H9 (cell line): ENCODE measurements around the gene CDR2L. TPM values are rescaled to one million over a fixed set of nuclear protein-coding genes. Genes with fewer than 3 reads are reported as not detected.

Experiments
- DNase-seq: peaks from one replicate; pipeline ENCODE4 v3.0.0-alpha.2; 2017
- H2AFZ ChIP-seq: one replicate; pipeline ENCODE4 v1.6.1; 2013; ENCODE audit warnings: mild to moderate bottlenecking, low read length, control low read depth, moderate library complexity
- H2AK5ac ChIP-seq: 2 replicates; pipeline ENCODE4 v1.6.1; 2013; ENCODE audit warnings: low read length, control low read depth, mixed read lengths; ENCODE audit not compliant: insufficient read length
- H2BK120ac ChIP-seq: one replicate; pipeline ENCODE4 v1.6.1; 2013; ENCODE audit warnings: low read depth, mild to moderate bottlenecking, low read length, control low read depth, inconsistent platforms; ENCODE audit not compliant: poor library complexity, severe bottlenecking
- H2BK12ac ChIP-seq: 2 replicates; pipeline ENCODE4 v1.6.1; 2013; ENCODE audit warnings: low read length, control low read depth, mixed read lengths, low read depth; ENCODE audit not compliant: insufficient read length
- H2BK15ac ChIP-seq: 2 replicates; pipeline ENCODE4 v1.6.1; 2013; ENCODE audit warnings: low read depth, low read length, control low read depth
- H2BK20ac ChIP-seq: one replicate; pipeline ENCODE4 v1.6.1; 2013; ENCODE audit warnings: low read depth, mild to moderate bottlenecking, low read length, control low read depth, inconsistent platforms; ENCODE audit not compliant: poor library complexity, severe bottlenecking
- H2BK5ac ChIP-seq: 2 replicates; pipeline ENCODE4 v1.6.1; 2013; ENCODE audit warnings: low read length, control low read depth, mixed read lengths; ENCODE audit not compliant: insufficient read length
- H3K14ac ChIP-seq: 2 replicates; pipeline ENCODE4 v1.6.1; 2013; ENCODE audit warnings: low read length, control low read depth; ENCODE audit not compliant: insufficient read depth
- H3K18ac ChIP-seq: 2 replicates; pipeline ENCODE4 v1.6.1; 2013; ENCODE audit warnings: low read depth, mild to moderate bottlenecking, mixed read lengths, low read length, control low read depth; ENCODE audit not compliant: insufficient read length
- H3K23ac ChIP-seq: 2 replicates; pipeline ENCODE4 v1.6.1; 2013; ENCODE audit warnings: low read length, control low read depth, mixed read lengths, low read depth; ENCODE audit not compliant: insufficient read length
- H3K23me2 ChIP-seq: 2 replicates; pipeline ENCODE4 v1.6.1; 2013; ENCODE audit warnings: low read depth, mild to moderate bottlenecking, mixed read lengths, low read length, control low read depth; ENCODE audit not compliant: insufficient read length, poor library complexity, severe bottlenecking
- H3K27ac ChIP-seq: 2 replicates; pipeline ENCODE4 v1.5.1; 2013; ENCODE audit warnings: low read length, control low read depth, mixed read lengths, low read depth; ENCODE audit not compliant: insufficient read length
- H3K27me3 ChIP-seq: 2 replicates; pipeline ENCODE4 v1.6.1; 2013; ENCODE audit warnings: low read length, control low read depth, inconsistent platforms; ENCODE audit not compliant: insufficient read depth
- H3K4ac ChIP-seq: 2 replicates; pipeline ENCODE4 v1.6.1; 2013; ENCODE audit warnings: low read depth, mild to moderate bottlenecking, control low read depth, inconsistent platforms, low read length, moderate library complexity
- H3K4me1 ChIP-seq: 2 replicates; pipeline ENCODE4 v1.6.1; 2013; ENCODE audit warnings: low read length, control low read depth, inconsistent platforms; ENCODE audit not compliant: insufficient read depth
- H3K4me2 ChIP-seq: 2 replicates; pipeline ENCODE4 v1.6.1; 2013; ENCODE audit warnings: low read length, control low read depth, mixed read lengths; ENCODE audit not compliant: insufficient read length, insufficient read depth
- H3K56ac ChIP-seq: 2 replicates; pipeline ENCODE4 v1.6.1; 2013; ENCODE audit warnings: low read depth, mild to moderate bottlenecking, mixed read lengths, low read length, control low read depth; ENCODE audit not compliant: insufficient read length
- H3K79me1 ChIP-seq: 2 replicates; pipeline ENCODE4 v1.6.1; 2013; ENCODE audit warnings: low read depth, mild to moderate bottlenecking, moderate library complexity, low read length, control low read depth, inconsistent platforms; ENCODE audit not compliant: insufficient read depth, poor library complexity, severe bottlenecking
- H3K79me2 ChIP-seq: 2 replicates; pipeline ENCODE4 v1.6.1; 2013; ENCODE audit warnings: low read length, control low read depth, inconsistent platforms; ENCODE audit not compliant: insufficient read depth
- H3K9ac ChIP-seq: 2 replicates; pipeline ENCODE4 v1.6.1; 2013; ENCODE audit warnings: low read length, control low read depth, mixed read lengths; ENCODE audit not compliant: insufficient read length; ENCODE audit errors: extremely low read depth
- H3K9me3 ChIP-seq: one replicate; pipeline ENCODE4 v1.6.1; 2013; ENCODE audit warnings: low read depth, low read length, inconsistent platforms; ENCODE audit not compliant: control insufficient read depth
- H3T11ph ChIP-seq: one replicate; pipeline ENCODE4 v1.6.1; 2013; ENCODE audit warnings: mild to moderate bottlenecking, low read length, control low read depth, inconsistent platforms
- H4K20me1 ChIP-seq: one replicate; pipeline ENCODE4 v1.6.1; 2013; ENCODE audit not compliant: control insufficient read depth, insufficient read length, insufficient read depth
- H4K5ac ChIP-seq: 2 replicates; pipeline ENCODE4 v1.6.1; 2013; ENCODE audit warnings: low read depth, mild to moderate bottlenecking, mixed read lengths, low read length, control low read depth; ENCODE audit not compliant: insufficient read length
- H4K8ac ChIP-seq: replicated peaks from 2 replicates; pipeline ENCODE4 v1.6.1; 2013; ENCODE audit warnings: low read length, control low read depth, mixed read lengths, low read depth; ENCODE audit not compliant: insufficient read length
- H4K91ac ChIP-seq: 2 replicates; pipeline ENCODE4 v1.6.1; 2013; ENCODE audit warnings: low read depth, mild to moderate bottlenecking, moderate library complexity, mixed read lengths, low read length, control low read depth; ENCODE audit not compliant: insufficient read length
- H3K27ac Mint-ChIP-seq, 3 experiments: 2 replicates in 2 of 3; 3 replicates in 1 of 3; pipeline ENCODE4 v1.8.0; 2020 to 2021; ENCODE audit warnings: mixed read lengths in 3 of 3, mild to moderate bottlenecking in 1 of 3, moderate library complexity in 1 of 3
- H3K27me3 Mint-ChIP-seq: 2 replicates; pipeline ENCODE4 v1.8.0; 2021; ENCODE audit warnings: low read depth, mild to moderate bottlenecking, moderate library complexity, mixed read lengths
- H3K36me3 Mint-ChIP-seq, 3 experiments: 2 replicates in 2 of 3; 3 replicates in 1 of 3; pipeline ENCODE4 v1.8.0; 2020 to 2021; ENCODE audit warnings: low read depth in 3 of 3, mixed read lengths in 3 of 3; ENCODE audit not compliant: insufficient read depth in 1 of 3
- H3K4me1 Mint-ChIP-seq, 2 experiments: 2 replicates each; pipeline ENCODE4 v1.8.0; 2020; ENCODE audit warnings: mixed read lengths in 2 of 2
- H3K4me3 Mint-ChIP-seq, 2 experiments: 2 replicates in 1 of 2; 3 replicates in 1 of 2; pipeline ENCODE4 v1.8.0; 2020 to 2021; ENCODE audit warnings: mild to moderate bottlenecking in 2 of 2, mixed read lengths in 2 of 2, moderate library complexity in 1 of 2
- H3K9me3 Mint-ChIP-seq, 2 experiments: 2 replicates in 1 of 2; 3 replicates in 1 of 2; pipeline ENCODE4 v1.8.0; 2020; ENCODE audit warnings: mild to moderate bottlenecking in 2 of 2, mixed read lengths in 2 of 2, moderate library complexity in 1 of 2
- WGBS: extraction: QIAGEN DNeasy Blood & Tissue Kit; methylation state at CpG from one replicate; pipeline ENCODE4 v1.1.7; 2013; ENCODE audit warnings: missing lambda C conversion rate, low lambda C conversion rate, mixed read lengths; ENCODE audit not compliant: insufficient read length; ENCODE audit errors: extremely low coverage; 5-methylcytosine and 5-hydroxymethylcytosine counted together
- total RNA-seq: library from RNA; stranded (reverse); gene quantifications from 2 replicates; pipeline ENCODE4 v1.2.1, GENCODE V29; 2021
- TF ChIP-seq, protein P1 (sequence below): fragments of 200-600 bp; sonication (generic); conservative IDR thresholded peaks from 3 replicates; pipeline ENCODE4 v1.8.0; 2021; ENCODE audit warnings: antibody characterized with exemption, mild to moderate bottlenecking

CDR2L gene
- total RNA-seq, 1 experiment from 2014 or later = 23.3 TPM

DNA sequence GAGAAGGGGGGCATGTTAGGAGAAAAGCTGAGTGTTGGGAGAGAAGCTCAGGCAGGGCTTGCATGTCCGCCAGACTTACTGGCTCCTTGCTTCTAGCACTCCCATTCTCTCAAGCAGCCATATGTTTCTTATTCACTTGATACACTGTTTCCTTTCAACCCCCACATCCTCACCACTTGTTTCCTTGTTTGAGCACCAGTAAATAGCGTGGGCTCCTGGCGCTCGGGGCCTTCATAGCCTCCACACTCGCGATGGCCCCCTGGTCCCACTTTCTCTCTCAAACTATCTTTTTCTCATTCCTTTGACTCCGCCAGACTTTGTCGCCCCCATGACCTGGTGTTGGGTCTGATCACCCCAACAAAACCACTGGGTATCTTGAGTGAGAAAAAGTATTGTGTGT is 42.7 kb downstream of the CDR2L start:
- no peak overlapping the region for H3K4me2 ChIP-seq
- no peaks in the 10 kb centered on the region for H3K79me1 ChIP-seq
- peaks cover 31 to 48% of the 10 kb centered on the region in 2 experiments for H3K9me3 Mint-ChIP-seq
- H4K5ac ChIP-seq = no peak overlapping the region
- no peak overlapping the region for H3K4ac ChIP-seq
- H3K27me3 Mint-ChIP-seq = peaks cover 23% of the 10 kb centered on the region
- H2BK120ac ChIP-seq = no peak overlapping the region
- no peak overlapping the region for H2AK5ac ChIP-seq
- H2BK5ac ChIP-seq = no peak overlapping the region
- H3K36me3 Mint-ChIP-seq = peaks cover 11 to 21% (median 16%) of the 10 kb centered on the region in 3 experiments; a peak in 6 of 7 replicates
- no peak for DNase-seq
- no peaks in the 10 kb centered on the region for H3K4me1 ChIP-seq
- H3K18ac ChIP-seq = no peak overlapping the region
- H4K20me1 ChIP-seq = no peaks in the 10 kb centered on the region
- H3K27me3 ChIP-seq = no peaks in the 10 kb centered on the region
- no peak overlapping the region for H3K56ac ChIP-seq
- no peak overlapping the region for H2BK12ac ChIP-seq
- no peak overlapping the region for H2BK15ac ChIP-seq
- no peak overlapping the region for H2BK20ac ChIP-seq
- no CpG with 5 or more reads among the region's 8 CpGs for WGBS
- no peak overlapping the region for H3K14ac ChIP-seq
- H3K9me3 ChIP-seq = no peaks in the 10 kb centered on the region
- peaks cover 7 to 11% of the 10 kb centered on the region in 2 experiments for H3K4me1 Mint-ChIP-seq
- H3K27ac ChIP-seq = no peak overlapping the region
- no peak overlapping the region for H3K4me3 Mint-ChIP-seq
- TF ChIP-seq, protein P1, sequence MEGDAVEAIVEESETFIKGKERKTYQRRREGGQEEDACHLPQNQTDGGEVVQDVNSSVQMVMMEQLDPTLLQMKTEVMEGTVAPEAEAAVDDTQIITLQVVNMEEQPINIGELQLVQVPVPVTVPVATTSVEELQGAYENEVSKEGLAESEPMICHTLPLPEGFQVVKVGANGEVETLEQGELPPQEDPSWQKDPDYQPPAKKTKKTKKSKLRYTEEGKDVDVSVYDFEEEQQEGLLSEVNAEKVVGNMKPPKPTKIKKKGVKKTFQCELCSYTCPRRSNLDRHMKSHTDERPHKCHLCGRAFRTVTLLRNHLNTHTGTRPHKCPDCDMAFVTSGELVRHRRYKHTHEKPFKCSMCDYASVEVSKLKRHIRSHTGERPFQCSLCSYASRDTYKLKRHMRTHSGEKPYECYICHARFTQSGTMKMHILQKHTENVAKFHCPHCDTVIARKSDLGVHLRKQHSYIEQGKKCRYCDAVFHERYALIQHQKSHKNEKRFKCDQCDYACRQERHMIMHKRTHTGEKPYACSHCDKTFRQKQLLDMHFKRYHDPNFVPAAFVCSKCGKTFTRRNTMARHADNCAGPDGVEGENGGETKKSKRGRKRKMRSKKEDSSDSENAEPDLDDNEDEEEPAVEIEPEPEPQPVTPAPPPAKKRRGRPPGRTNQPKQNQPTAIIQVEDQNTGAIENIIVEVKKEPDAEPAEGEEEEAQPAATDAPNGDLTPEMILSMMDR = no peak
- no peak overlapping the region for H3T11ph ChIP-seq
- H3K9ac ChIP-seq = no peak overlapping the region
- no peaks in the 10 kb centered on the region for H3K79me2 ChIP-seq
- H2AFZ ChIP-seq = no peak overlapping the region
- peaks cover under 1% of the 10 kb centered on the region for H3K23me2 ChIP-seq
- no peak overlapping the region for H4K8ac ChIP-seq
- H4K91ac ChIP-seq = no peak overlapping the region
- H3K23ac ChIP-seq = no peak overlapping the region
- H3K27ac Mint-ChIP-seq = no peak overlapping the region
